ENCODE data around the gene TNIP2.
"Not testable (repeated sequence)": the region's sequence is repeated elsewhere in the genome, so short reads cannot be mapped to it uniquely, and the experiment has no call there.

Gene TNIP2

DNA sequence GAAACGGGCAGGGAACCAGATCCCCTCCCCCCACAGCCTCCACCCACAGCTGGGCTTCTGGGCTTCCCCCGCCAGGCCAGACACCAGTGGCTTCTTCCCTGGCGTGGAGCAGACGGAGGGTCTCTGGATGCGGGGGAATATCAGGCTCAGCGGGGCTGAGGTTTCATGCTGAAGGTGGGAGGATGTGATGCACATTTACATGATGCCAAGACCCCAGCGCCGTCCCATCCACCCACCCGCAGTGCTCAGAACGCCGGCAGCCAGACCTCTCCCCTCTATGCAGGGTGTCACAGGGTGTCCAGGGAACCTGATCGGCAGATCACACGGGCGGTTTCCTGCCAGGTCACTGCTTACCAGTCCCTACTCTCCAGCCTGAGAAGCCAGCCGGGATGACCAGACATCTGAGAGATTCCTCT is 12.8 kb upstream of the TNIP2 start:
- no peak for DNase-seq (ENCODE audit: low read depth)

DNA sequence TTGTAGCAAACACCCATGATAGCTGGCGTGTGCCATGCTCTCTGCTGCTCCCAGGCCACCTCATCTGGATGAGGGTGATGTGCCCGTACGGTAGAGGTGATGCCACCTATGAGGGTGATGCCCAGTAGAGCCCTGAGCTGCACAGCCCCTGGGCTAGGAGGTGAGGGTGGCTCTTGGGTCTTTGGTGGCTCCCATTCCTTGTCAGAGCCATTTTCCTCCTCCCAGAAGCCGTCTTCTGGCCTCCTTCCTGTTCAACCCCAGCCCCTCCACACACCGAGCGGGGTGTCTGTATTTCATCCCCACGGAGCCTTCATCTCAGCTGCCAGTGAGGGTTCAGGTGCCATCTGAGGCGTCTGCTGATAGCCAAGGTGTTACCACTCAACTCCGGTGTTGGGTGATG is 12.0 kb upstream of the TNIP2 start:
- DNase-seq (ENCODE audit: low read depth) = no peak

DNA sequence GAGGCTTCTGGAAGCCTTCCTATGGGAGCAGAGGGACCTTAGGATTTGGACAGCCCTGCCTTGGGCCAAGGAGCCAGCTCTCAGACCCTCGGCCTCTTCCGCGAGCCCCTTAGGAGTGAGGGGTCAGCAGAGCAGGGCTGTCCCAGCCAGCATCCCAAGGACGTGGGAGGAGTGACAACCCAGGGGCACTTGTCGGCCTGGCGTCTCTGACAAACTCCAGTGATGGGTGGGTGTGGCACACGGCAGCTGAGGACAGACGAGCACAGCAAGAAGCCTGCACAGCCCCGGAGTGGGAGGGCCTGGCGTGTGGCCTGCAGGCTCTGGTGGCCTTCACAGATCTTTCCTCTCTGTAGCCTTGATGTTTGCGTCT is 11.6 kb upstream of the TNIP2 start:
- no peak for DNase-seq (ENCODE audit: low read depth)

GRCh38 chr4:2767046-2767704 is 11.0 kb upstream of the TNIP2 start:
- no peak for DNase-seq (ENCODE audit: low read depth)

- no peak for DNase-seq (ENCODE audit: low read depth)
Observed at GRCh38 chr4:2765832-2766526, 9.8 kb upstream of the TNIP2 start.

DNA sequence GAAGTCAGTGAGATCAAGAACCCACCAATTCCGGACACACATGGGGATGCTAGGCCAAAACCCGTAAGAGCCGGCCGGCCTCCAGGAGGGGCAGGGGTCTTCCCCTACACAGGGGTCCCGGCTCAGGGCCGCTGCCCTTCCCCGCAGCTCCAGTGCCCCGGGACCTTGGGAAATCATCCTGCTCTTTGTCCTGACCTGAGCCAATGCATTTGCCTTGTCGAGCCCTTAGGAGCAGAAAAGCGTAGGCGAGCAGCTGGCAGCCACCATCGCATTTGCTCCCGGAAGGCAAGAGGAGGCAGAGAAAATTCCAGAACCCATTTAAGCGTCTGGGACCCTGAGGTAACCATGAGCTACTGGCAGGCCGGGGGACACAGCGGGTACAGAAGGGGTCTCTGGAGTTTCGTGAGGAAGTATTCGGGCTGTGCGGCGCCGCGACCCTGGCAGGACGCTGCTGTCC is 7.4 kb upstream of the TNIP2 start:
- DNase-seq (ENCODE audit: low read depth) = no peak

DNA sequence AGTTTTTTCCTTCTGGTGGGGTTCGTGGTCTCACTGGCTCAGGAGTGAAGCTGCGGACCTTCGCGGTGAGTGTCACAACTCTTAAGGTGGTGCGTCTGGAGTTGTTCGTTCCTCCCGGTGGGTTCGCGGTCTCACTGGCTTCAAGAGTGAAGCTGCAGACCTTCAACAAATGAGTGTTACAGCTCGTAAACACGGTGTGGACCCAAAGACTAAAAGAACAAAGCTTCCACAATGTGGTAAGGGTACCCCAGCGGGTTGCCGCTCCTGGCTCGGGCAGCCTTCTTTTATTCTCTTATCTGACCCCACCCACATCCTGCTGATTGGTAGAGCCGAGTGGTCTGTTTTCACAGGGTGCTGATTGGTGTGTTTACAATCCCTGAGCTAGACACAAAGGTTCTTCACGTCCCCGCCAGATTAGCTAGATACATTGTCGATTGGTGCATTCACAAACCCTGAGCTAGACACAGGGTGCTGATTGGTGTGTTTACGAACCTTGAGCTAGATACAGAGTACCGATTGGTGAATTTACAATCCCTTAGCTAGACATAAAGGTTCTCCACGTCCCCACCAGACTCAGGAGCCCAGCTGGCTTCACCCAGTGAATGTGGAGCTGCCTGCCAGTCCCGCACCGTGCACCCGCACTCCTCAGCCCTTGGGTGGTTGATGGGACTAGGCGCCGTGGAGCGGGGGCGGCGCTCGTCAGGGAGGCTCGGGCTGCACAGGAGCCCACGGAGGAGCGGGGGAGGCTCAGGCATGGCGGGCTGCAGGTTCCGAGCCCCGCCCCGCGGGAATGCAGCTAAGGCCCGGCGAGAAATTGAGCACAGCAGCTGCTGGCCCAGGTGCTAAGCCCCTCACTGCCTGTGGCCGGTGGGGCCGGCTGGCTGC is 6.6 kb upstream of the TNIP2 start:
- DNase-seq (ENCODE audit: low read depth) = not testable (repeated sequence)

GRCh38 chr4:2762048-2762447 is 5.9 kb upstream of the TNIP2 start:
- no peak for DNase-seq (ENCODE audit: low read depth)

DNA sequence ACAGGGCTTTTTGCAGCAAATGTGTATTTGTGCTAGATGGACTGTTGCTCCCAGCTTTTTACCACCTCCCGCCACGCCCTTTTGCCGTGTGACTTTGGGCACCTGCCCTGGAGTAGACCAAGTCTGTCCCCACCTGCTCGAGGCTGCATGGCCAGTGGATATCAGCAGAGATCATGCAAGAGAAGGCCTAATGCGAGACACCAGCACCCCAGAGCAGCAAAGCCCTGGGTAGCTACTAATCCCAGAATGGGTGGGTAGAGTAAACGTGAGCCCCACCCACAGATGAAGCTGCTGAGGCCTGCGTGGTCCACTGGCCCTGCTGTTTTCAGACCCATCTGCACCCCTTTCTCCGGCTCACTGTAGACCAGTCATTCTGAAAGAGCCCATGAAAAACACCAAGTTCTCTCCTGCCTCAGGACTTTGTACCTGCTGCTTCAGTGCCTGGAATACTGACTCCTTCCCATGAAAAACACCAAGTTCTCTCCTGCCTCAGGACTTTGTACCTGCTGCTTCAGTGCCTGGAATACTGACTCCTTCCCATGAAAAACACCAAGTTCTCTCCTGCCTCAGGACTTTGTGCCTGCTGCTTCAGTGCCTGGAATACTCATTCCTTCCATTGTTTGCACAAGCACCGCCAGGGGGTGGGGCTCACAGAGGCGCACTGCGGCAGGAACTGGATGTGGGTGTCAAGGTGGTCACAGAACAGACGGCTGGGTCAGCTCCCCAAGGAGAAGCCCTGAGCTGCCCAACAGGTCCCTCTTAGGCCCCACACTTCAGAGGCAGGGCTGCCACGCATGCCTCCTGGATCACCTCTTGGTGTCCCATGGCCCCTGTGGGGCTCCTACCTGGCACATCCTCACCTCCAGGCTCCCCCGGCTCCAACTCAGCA is 5.1 kb upstream of the TNIP2 start:
- no peak for DNase-seq (ENCODE audit: low read depth)

DNA sequence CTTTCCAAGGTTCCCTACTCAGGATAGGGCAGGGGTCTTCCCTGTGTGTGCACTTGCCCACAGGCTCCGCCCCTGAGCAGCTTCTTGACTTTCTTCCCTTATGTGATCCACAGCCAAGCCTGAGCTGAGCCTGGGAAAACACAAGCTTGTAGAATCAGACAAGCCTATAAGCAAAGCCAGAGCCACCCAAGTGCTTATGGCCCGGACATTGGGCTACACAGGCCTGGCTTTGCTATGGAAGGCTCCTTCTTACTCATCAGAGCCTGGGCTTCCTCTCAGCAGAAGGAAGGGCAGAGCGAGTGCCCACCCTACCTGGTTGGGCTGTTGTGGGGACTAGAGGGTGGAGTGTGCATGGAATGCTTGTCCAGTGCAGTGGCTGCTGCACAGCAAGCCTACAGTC is 1.3 kb upstream of the TNIP2 start:
- DNase-seq (ENCODE audit: low read depth) = no peak

- no peak for DNase-seq (ENCODE audit: low read depth)
Observed at GRCh38 chr4:2756691-2757350, 685 bp upstream of the TNIP2 start.

- no peak for DNase-seq (ENCODE audit: low read depth)
Observed at GRCh38 chr4:2754848-2755819, 1.0 kb downstream of the TNIP2 start.

DNA sequence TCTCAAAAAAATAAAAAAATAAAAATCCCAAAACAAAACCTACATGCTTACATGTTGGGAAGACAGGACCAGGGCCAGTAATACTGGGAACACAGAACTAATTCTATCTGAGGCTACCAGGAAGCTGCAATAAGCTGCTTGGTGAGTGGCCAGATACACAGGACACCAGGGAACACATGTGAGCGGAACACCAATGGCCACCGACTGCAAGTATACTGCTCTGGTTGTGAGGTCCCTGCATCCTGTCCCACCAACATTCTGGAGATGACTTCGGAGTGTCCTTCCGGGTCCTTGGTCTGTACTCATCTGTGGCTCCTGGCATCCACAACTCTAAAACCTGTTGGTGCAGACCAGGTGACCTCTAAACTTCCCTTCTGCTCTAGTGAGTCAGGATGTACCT is 2.7 kb downstream of the TNIP2 start:
- no peak for DNase-seq (ENCODE audit: low read depth)

DNA sequence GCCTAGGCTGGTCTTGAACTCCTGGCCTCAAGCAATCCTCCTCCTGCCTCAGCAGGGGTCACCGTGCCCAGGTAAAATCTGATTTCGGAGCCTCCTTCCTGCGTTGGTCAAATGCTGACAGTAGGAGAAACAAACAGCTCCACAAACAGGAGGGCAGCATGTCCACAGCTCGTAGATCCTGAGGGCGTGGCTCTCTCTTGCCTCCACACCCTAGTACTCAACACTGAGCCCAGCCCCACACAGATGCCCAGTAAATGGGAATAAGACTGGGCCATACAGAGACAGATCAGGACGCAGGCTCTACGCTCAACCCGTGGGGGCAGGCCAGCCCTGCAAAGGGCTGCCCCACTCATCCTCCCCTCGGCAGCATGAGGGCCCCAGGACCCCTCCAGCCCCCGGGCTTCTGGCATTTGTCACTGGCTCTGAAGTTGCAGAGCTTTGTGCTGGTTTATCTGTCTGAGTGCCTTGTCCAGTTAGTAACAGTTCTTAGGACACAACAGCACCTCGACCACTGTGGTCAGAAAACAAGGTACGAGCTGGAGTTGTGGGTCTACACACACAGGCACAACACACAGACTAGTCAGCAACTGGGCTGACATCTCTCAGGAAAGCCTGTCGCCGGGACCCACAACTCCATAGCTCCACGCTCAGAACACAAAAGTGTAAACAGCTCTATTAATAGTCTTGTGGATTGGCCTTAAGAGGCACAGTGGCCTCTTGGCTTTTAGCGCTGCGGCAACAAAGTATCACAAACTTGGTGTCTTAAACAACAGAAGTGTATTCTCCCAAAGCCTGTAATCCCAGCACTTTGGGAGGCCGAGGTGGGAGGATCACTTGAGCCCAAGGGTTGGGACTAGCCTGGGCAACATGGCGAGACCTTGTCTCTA is 5.2 kb downstream of the TNIP2 start:
- no peak for DNase-seq (ENCODE audit: low read depth)

DNA sequence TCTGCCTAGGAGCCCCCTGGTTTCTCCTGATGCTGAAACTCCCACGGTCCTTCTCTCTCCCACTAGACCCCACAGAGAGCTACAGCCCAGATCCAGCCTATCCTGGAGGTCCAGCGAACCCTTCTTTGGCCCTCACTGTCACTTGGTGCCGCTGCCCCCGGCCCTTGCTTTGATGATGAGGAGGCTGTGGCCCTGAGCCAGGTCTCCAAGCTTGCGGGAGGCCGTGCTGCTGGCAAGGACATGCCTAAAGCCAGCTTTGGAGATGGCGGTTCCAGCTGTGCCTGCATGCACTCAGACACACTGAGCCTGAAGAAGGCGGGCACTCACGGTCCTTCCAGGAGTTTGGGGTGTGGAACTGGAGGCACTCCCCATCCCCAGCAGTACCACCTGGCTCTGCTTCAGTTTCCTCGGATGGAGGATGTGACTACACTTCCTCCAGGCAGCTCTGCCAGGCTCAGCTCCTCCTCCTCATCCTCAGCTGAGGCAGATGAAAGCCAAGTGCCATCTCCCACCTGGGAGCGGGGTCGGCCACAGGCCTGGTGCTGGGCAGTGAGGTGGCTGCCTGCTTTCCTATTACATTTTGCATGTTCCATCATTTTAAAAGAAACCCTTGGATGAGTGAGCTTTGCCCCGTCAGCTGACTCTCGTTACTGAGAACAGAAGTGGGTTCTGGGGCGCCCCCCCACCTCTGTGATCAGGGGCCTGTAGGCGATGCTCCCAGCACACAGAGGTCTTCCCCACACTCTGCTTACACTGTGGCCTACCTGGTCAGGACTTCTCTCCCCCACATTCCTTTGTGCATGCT is 9.0 kb downstream of the TNIP2 start:
- no peak for DNase-seq (ENCODE audit: low read depth)

DNA sequence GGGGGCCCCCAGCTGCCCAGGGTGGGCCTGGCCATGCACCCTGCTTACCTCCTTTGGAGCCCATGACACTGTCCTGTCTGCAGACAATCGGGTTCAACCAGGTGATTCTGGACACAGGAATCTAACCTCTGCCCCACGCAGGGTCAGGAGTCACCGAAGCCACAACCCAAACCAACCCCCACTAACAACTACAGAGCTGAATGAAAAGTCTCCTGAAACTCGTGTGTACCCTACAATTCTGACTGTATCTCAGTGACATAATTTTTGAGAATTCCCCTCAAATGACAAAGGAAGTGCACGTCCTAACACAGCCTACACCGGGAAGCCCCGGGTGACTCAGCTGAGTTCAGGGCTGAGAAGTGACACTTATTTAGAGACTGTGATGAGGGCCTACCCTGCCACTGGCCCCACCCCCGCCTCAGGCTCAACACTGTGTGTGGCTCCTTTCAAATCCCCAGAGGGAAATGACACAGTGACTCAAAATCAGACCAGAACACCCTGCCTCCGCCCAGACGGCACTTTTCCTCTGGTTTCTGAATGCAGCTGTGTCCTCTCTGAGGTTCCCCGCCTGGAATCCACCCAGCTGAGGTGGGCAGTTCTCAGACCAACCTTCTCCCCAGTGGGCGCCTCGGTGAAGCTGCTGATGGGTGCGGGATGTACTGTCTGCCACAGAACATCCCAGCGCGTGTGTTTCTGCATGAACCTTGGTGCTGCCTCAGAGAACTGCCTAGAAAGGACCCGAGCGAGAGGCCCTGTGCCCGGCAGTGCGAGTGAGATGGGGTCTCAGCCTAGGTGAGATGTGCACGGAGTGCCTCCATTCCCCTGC is 9.9 kb downstream of the TNIP2 start:
- peak; percentile 91 for DNase-seq (ENCODE audit: low read depth)

DNA sequence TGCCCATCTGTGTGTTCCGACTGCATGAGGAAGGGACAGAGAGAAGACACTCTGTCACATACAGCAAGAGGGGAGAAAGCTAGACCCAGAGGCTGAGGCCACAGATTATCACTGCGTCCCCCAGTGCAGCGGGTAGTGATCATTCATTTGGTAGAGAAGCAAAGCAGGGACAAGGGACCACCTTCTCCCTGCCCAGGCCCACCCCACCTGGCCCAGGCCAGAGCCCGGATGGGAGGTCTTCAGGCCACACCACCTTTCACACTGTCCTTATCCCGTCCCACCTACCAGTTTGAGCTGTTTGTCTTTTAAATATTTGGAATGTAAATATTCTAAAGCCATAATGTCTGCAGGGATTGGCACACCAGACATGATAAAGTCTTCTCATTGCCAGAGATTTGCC is 10.6 kb downstream of the TNIP2 start:
- no peak for DNase-seq (ENCODE audit: low read depth)
